H1 (cell line): Measurements from ENCODE around the gene PRKCZ. TPM values are rescaled to one million over a fixed set of nuclear protein-coding genes. Genes with fewer than 3 reads are reported as not detected.

ENCODE experiments used
- CTCF ChIA-PET: fragments of 300-600 bp; sonication (Branson Sonifier 250); formaldehyde crosslinking; loops from one replicate; lab custom pipeline; 2021; ENCODE audit not compliant: partially characterized antibody; lab: Charles Lee
- POLR2A ChIA-PET: fragments of 300-600 bp; sonication (Branson Sonifier 250); formaldehyde crosslinking; loops from one replicate; lab custom pipeline; 2021; ENCODE audit warnings: inconsistent platforms; ENCODE audit not compliant: partially characterized antibody; lab: Charles Lee
- DNase-seq, 2 experiments: peaks; one replicate each; pipeline versions ENCODE4 v3.0.0 to v3.0.0-alpha.2; 2010 to 2022; ENCODE audit warnings: low spot score in 2 of 2, low read depth in 1 of 2, mixed read lengths in 1 of 2
- FAIRE-seq: peaks from 2 replicates; lab custom pipeline; 2011; peaks lifted over from hg19 to GRCh38; lab: Jason Lieb, UNC
- H2AFZ ChIP-seq: 2 replicates; pipeline ENCODE4 v1.8.1; 2012; ENCODE audit warnings: low read length, inconsistent platforms
- H2AK5ac ChIP-seq: 2 replicates; pipeline ENCODE4 v1.6.1; 2013; ENCODE audit warnings: low read depth, low read length
- H2BK120ac ChIP-seq: replicated peaks from 2 replicates; pipeline ENCODE3; 2013; ENCODE audit warnings: low read depth, low read length, inconsistent platforms
- H2BK12ac ChIP-seq: 2 replicates; pipeline ENCODE4 v1.6.1; 2013; ENCODE audit warnings: low read depth, low read length
- H2BK15ac ChIP-seq: 2 replicates; pipeline ENCODE4 v1.6.1; 2013; ENCODE audit warnings: low read length
- H2BK20ac ChIP-seq: 2 replicates; pipeline ENCODE4 v1.6.1; 2013; ENCODE audit warnings: low read length
- H2BK5ac ChIP-seq: 2 replicates; pipeline ENCODE4 v1.6.1; 2013; ENCODE audit warnings: low read depth, low read length
- H3K14ac ChIP-seq: 2 replicates; pipeline ENCODE4 v1.6.1; 2013; ENCODE audit warnings: inconsistent platforms; ENCODE audit not compliant: insufficient read length
- H3K18ac ChIP-seq: 2 replicates; pipeline ENCODE4 v1.6.1; 2013; ENCODE audit warnings: low read length; ENCODE audit errors: extremely low read depth
- H3K23ac ChIP-seq: 2 replicates; pipeline ENCODE4 v1.6.1; 2013; ENCODE audit warnings: inconsistent platforms; ENCODE audit not compliant: insufficient read length
- H3K23me2 ChIP-seq: 2 replicates; pipeline ENCODE4 v1.6.1; 2013; ENCODE audit warnings: low read depth, low read length
- H3K27ac ChIP-seq: 2 replicates; pipeline ENCODE4 v1.6.1; 2011; ENCODE audit warnings: low read depth, low read length, inconsistent platforms
- H3K27me3 ChIP-seq, 4 experiments: replicated peaks in 1 of 4; 1 replicate in 1 of 4; 2 replicates in 3 of 4; pipeline versions ENCODE4 v1.6.1 to v1.8.1; 2011 to 2013; ENCODE audit warnings: low read length in 3 of 4, mild to moderate bottlenecking in 3 of 4, inconsistent platforms in 2 of 4, mixed read lengths in 2 of 4, moderate library complexity in 1 of 4; ENCODE audit not compliant: control insufficient read depth in 3 of 4, insufficient read depth in 3 of 4; ENCODE audit errors: extremely low read depth in 1 of 4
- H3K36me3 ChIP-seq, 4 experiments: 2 replicates each; pipeline versions ENCODE4 v1.6.1 to v1.8.1; 2011 to 2013; ENCODE audit warnings: mild to moderate bottlenecking in 4 of 4, low read length in 3 of 4, moderate library complexity in 2 of 4, control low read depth in 1 of 4, inconsistent platforms in 1 of 4; ENCODE audit not compliant: insufficient read depth in 4 of 4, control insufficient read depth in 2 of 4
- H3K4ac ChIP-seq: replicated peaks from 2 replicates; pipeline ENCODE3; 2013; ENCODE audit warnings: low read length, low read depth, mixed read lengths, inconsistent platforms; ENCODE audit not compliant: insufficient read length
- H3K4me1 ChIP-seq, 4 experiments: replicated peaks in 1 of 4; 1 replicate in 1 of 4; 2 replicates in 3 of 4; pipeline versions ENCODE4 v1.6.1 to v1.8.1; 2011 to 2013; ENCODE audit warnings: low read length in 3 of 4, inconsistent platforms in 2 of 4, mixed read lengths in 1 of 4; ENCODE audit not compliant: insufficient read depth in 4 of 4, control insufficient read depth in 3 of 4
- H3K4me2 ChIP-seq, 2 experiments: 2 replicates each; pipeline versions ENCODE4 v1.6.1 to v1.8.1; 2011 to 2013; ENCODE audit warnings: low read depth in 2 of 2, low read length in 2 of 2, control low read depth in 1 of 2, inconsistent platforms in 1 of 2, mild to moderate bottlenecking in 1 of 2; ENCODE audit not compliant: insufficient read depth in 1 of 2
- H3K4me3 ChIP-seq, 4 experiments: fragments of 200-600, 300-600 bp in 1 of 4; sonication (generic), shearing (Covaris generic), sonication (Bioruptor Twin) in 1 of 4; 2 replicates each; pipeline versions ENCODE4 v1.5.1 to v1.8.1; 2011 to 2016; ENCODE audit warnings: low read length in 4 of 4, low read depth in 3 of 4, control low read depth in 2 of 4, inconsistent platforms in 2 of 4, mild to moderate bottlenecking in 2 of 4, mixed read lengths in 1 of 4, moderate library complexity in 1 of 4; ENCODE audit not compliant: insufficient read depth in 2 of 4; ENCODE audit errors: extremely low read depth in 1 of 4
- H3K56ac ChIP-seq: replicated peaks from 2 replicates; pipeline ENCODE3; 2013; ENCODE audit warnings: low read depth, mild to moderate bottlenecking, mixed read lengths, low read length, inconsistent platforms; ENCODE audit not compliant: insufficient read length
- H3K79me1 ChIP-seq: 2 replicates; pipeline ENCODE4 v1.6.1; 2013; ENCODE audit warnings: low read depth, low read length, control low read depth
- H3K79me2 ChIP-seq, 2 experiments: 2 replicates each; pipeline versions ENCODE4 v1.6.1 to v1.8.1; 2012 to 2013; ENCODE audit warnings: low read length in 2 of 2, mild to moderate bottlenecking in 2 of 2, inconsistent platforms in 1 of 2; ENCODE audit not compliant: insufficient read depth in 2 of 2, control insufficient read depth in 1 of 2
- H3K9ac ChIP-seq, 4 experiments: replicated peaks in 1 of 4; 1 replicate in 1 of 4; 2 replicates in 3 of 4; pipeline versions ENCODE4 v1.6.1 to v1.8.1; 2011 to 2013; ENCODE audit warnings: low read depth in 3 of 4, low read length in 3 of 4, control low read depth in 2 of 4, mild to moderate bottlenecking in 2 of 4, moderate library complexity in 2 of 4, inconsistent platforms in 1 of 4; ENCODE audit errors: extremely low read depth in 1 of 4
- H3K9me3 ChIP-seq, 2 experiments: 2 replicates each; pipeline versions ENCODE4 v1.6.1 to v1.8.1; 2012 to 2013; ENCODE audit warnings: mild to moderate bottlenecking in 2 of 2, moderate library complexity in 2 of 2, control low read depth in 1 of 2, inconsistent platforms in 1 of 2, low read depth in 1 of 2, low read length in 1 of 2, mixed read lengths in 1 of 2; ENCODE audit not compliant: insufficient read depth in 2 of 2
- H4K20me1 ChIP-seq, 2 experiments: replicated peaks in 1 of 2; 2 replicates each; pipeline versions ENCODE3 to v1.8.1; 2011 to 2013; ENCODE audit warnings: inconsistent platforms in 2 of 2, low read length in 2 of 2, mild to moderate bottlenecking in 1 of 2; ENCODE audit not compliant: insufficient read depth in 2 of 2, control insufficient read depth in 1 of 2
- H4K5ac ChIP-seq: 2 replicates; pipeline ENCODE4 v1.6.1; 2013; ENCODE audit warnings: low read length, low read depth, mixed read lengths, inconsistent platforms; ENCODE audit not compliant: insufficient read length
- H4K8ac ChIP-seq: 2 replicates; pipeline ENCODE4 v1.8.0; 2013; ENCODE audit warnings: mild to moderate bottlenecking, moderate library complexity, low read length, inconsistent platforms; ENCODE audit not compliant: insufficient read depth; ENCODE audit errors: extremely low read depth
- H4K91ac ChIP-seq: replicated peaks from 2 replicates; pipeline ENCODE3; 2013; ENCODE audit warnings: low read length, mixed read lengths, inconsistent platforms; ENCODE audit not compliant: insufficient read length
- BCL11A ChIP-seq, 2 experiments: IDR thresholded peaks; one replicate each; pipeline ENCODE4 v1.6.1; 2011; ENCODE audit warnings: low read depth in 2 of 2, low read length in 2 of 2, mild to moderate bottlenecking in 2 of 2
- EZH2 ChIP-seq: fragments of 200-600 bp; sonication (generic); IDR thresholded peaks from 2 replicates; pipeline ENCODE4 v1.7.1; 2012; ENCODE audit warnings: low read depth, mild to moderate bottlenecking, moderate library complexity, low read length, inconsistent platforms; ENCODE audit not compliant: severe bottlenecking
- HDAC6 ChIP-seq: IDR thresholded peaks from one replicate; pipeline ENCODE4 v1.7.1; 2012; ENCODE audit warnings: low read depth, mild to moderate bottlenecking, inconsistent platforms, low read length, moderate library complexity
- JUN ChIP-seq: IDR thresholded peaks from 2 replicates; pipeline ENCODE4 v1.6.1; 2011; ENCODE audit warnings: low read depth, mild to moderate bottlenecking, improper control_type of control experiment, low read length
- POLR2A ChIP-seq, 2 experiments: IDR thresholded peaks; 1 replicate in 1 of 2; 2 replicates in 1 of 2; pipeline ENCODE4 v1.6.1; 2011; ENCODE audit warnings: low read depth in 2 of 2, low read length in 2 of 2, mild to moderate bottlenecking in 2 of 2; ENCODE audit errors: control extremely low read depth in 1 of 2
- POU5F1 ChIP-seq: IDR thresholded peaks from 2 replicates; pipeline ENCODE4 v1.6.1; 2011; ENCODE audit warnings: low read depth, mild to moderate bottlenecking, low read length, moderate library complexity
- SIRT6 ChIP-seq: IDR thresholded peaks from one replicate; pipeline ENCODE4 v1.7.1; 2012; ENCODE audit warnings: low read length, inconsistent platforms
- SRF ChIP-seq: IDR thresholded peaks from 2 replicates; pipeline ENCODE4 v1.6.1; 2011; ENCODE audit warnings: mild to moderate bottlenecking, low read depth, low read length, moderate library complexity
- TAF1 ChIP-seq: IDR thresholded peaks from 2 replicates; pipeline ENCODE4 v1.6.1; 2011; ENCODE audit warnings: mild to moderate bottlenecking, low read depth, low read length
- YY1 ChIP-seq: IDR thresholded peaks from 2 replicates; pipeline ENCODE4 v1.6.1; 2011; ENCODE audit warnings: low read depth, mild to moderate bottlenecking, low read length
- WGBS, 2 experiments: shearing (Covaris generic) in 1 of 2; methylation state at CpG; one replicate each; pipeline versions ENCODE4 v1.1.6 to v1.1.7; 2013 to 2015; ENCODE audit warnings: low lambda C conversion rate in 2 of 2, mixed read lengths in 2 of 2, inconsistent platforms in 1 of 2, low coverage in 1 of 2, missing lambda C conversion rate in 1 of 2; ENCODE audit not compliant: insufficient replicate concordance in 2 of 2, insufficient coverage in 1 of 2, insufficient read length in 1 of 2; ENCODE audit errors: extremely low coverage in 1 of 2, missing lambda C conversion rate in 1 of 2; 5-methylcytosine and 5-hydroxymethylcytosine counted together
- polyA plus RNA-seq, 7 experiments: library from polyadenylated mRNA; depleted of rRNA in 3 of 7; stranded (reverse) in 5 of 7; unstranded in 2 of 7; fragments of >200 nt in 5 of 7; fragments of 200-250 nt in 2 of 7; gene quantifications; 1 replicate in 5 of 7; 2 replicates in 1 of 7; 4 replicates in 1 of 7; pipeline versions ENCODE4 v1.2.1 to v1.2.3, GENCODE V29; 2011 to 2013; ENCODE audit warnings: missing spikeins in 2 of 7, mixed read lengths in 2 of 7
- total RNA-seq: library from RNA; stranded (reverse); fragmentation: NEBNext Ultra II Directional; extraction: Animal tissue kit (Norgen Biotek cat#: 25700); gene quantifications from 2 replicates; pipeline ENCODE4 v1.2.1, GENCODE V29; 2021
- TF ChIP-seq, protein P1 (sequence below): IDR thresholded peaks from 2 replicates; pipeline ENCODE4 v1.6.1; 2012; ENCODE audit warnings: inconsistent platforms

Gene PRKCZ
- total and polyA plus RNA-seq, 2 of the 8 experiments (the other 6 are each of a cell fraction or from before 2014, with no cell fraction given), result 37.4 to 45.1 TPM

GRCh38 chr1:2208309-2209239 lies 158.4 kb downstream of the PRKCZ start:
- Histone ChIP-seq H2BK120ac (no peak overlapping the region), H4K20me1 (no peaks in the 10 kb centered on the region), H3K23ac (no peak overlapping the region), H2BK5ac (0 out of 2 replicates have a peak overlapping the region, but pooled peaks have one; percentile 35), H3K9ac (no peak overlapping the region), H2BK15ac (no peak overlapping the region), H3K56ac (no peak overlapping the region), H3K4me2 (no peak overlapping the region), H3K9me3 (no peaks in the 10 kb centered on the region), H3K18ac (peak overlapping the region; percentile 32), H3K36me3 (no peaks in the 10 kb centered on the region), H2AK5ac (no peak overlapping the region), H3K79me2 (no peaks in the 10 kb centered on the region), H3K4me3 (no peak overlapping the region), H4K8ac (no peak overlapping the region; the same call in 1 of the 2 replicates), H2AFZ (no peak overlapping the region), H3K27me3 (peaks cover 0 to 11% (median 6%) of the 10 kb centered on the region in 4 experiments; a peak in 4 of 7 replicates), H4K91ac (no peak overlapping the region), H2BK12ac (no peak overlapping the region), H3K27ac (no peak overlapping the region), H4K5ac (no peak overlapping the region), H3K14ac (no peak overlapping the region), H2BK20ac (no peak overlapping the region), H3K4me1 (peaks cover 3 to 26% (median 22%) of the 10 kb centered on the region in 4 experiments), H3K4ac (no peak overlapping the region), H3K23me2 (peaks cover 8% of the 10 kb centered on the region), H3K79me1 (no peaks in the 10 kb centered on the region)
- no peak for FAIRE-seq
- 85% methylated on average over 20 of the region's 24 CpGs; no CpG with 5 or more reads in 1 of the 2 experiments for WGBS, 2 experiments
- ChIA-PET POLR2A (interaction anchor here (1.2 to 2.1 kb wide), 2 partner anchors 10 to 21 kb away, joined by 4 to 5 read pairs; no protein-coding TSS in a partner anchor), CTCF (interaction anchor here (1.0 to 4.3 kb wide), 8 partner anchors 12 to 173 kb away, joined by 3 to 22 read pairs (median 4); no protein-coding TSS in a partner anchor)
- no peak for DNase-seq
- TF ChIP-seq BCL11A (IDR thresholded peaks at IDR 0.05; ENCODE audit: low read depth in 2 of 2, low read length in 2 of 2) (no peak), POU5F1 (no peak), JUN (no peak), TAF1 (no peak), SIRT6 (no peak), EZH2 (no peak), YY1 (no peak), HDAC6 (no peak), POLR2A (IDR thresholded peaks at IDR 0.05; ENCODE audit: control extremely low read depth in 1 of 2, low read depth in 2 of 2, low read length in 2 of 2) (no peak), SRF (no peak)
- TF ChIP-seq, protein P1, sequence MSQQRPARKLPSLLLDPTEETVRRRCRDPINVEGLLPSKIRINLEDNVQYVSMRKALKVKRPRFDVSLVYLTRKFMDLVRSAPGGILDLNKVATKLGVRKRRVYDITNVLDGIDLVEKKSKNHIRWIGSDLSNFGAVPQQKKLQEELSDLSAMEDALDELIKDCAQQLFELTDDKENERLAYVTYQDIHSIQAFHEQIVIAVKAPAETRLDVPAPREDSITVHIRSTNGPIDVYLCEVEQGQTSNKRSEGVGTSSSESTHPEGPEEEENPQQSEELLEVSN, result no peak
